ENCODE data around the gene ANAPC16. TPM values are rescaled to one million over a fixed set of nuclear protein-coding genes. Genes with fewer than 3 reads are reported as not detected.

ANAPC16 gene
- total RNA-seq, 2 donors from 2014 or later: 57.4 to 68.4 TPM

- no peak overlapping the region for H3K4me3 Mint-ChIP-seq
- Histone ChIP-seq H3K27ac (ENCODE audit: low read depth, low read length) (no peak overlapping the region), H3K9ac (ENCODE audit: extremely low read depth, low read length, poor library complexity, severe bottlenecking) (no peak overlapping the region), H3K36me3 (ENCODE audit: control insufficient read depth, insufficient read depth, low read length) (peaks cover 30% of the 10 kb centered on the region), H3K27me3 (ENCODE audit: control insufficient read depth, insufficient read depth, low read length, poor library complexity, severe bottlenecking) (no peaks in the 10 kb centered on the region), H3K4me1 (ENCODE audit: control insufficient read depth, insufficient read depth, low read length) (peaks cover 13% of the 10 kb centered on the region), H3K9me3 (ENCODE audit: control insufficient read depth, low read length) (no peaks in the 10 kb centered on the region), H3K4me3 (ENCODE audit: low read length) (no peak overlapping the region)
- peaks cover 31% of the 10 kb centered on the region for H3K4me1 Mint-ChIP-seq
- DNase-seq: no peak
- H3K9me3 Mint-ChIP-seq: no peaks in the 10 kb centered on the region
- 93 to 95% methylated on average over 3 to 6 of the region's 6 CpGs for WGBS, 2 experiments (ENCODE audit: insufficient coverage in 1 of 2, insufficient read length in 1 of 2)
- H3K27me3 Mint-ChIP-seq (ENCODE audit: insufficient read depth): no peaks in the 10 kb centered on the region
- no peak overlapping the region for H3K27ac Mint-ChIP-seq
- peaks cover 23% of the 10 kb centered on the region for H3K36me3 Mint-ChIP-seq (ENCODE audit: low read depth)
- TF ChIP-seq, protein P1, sequence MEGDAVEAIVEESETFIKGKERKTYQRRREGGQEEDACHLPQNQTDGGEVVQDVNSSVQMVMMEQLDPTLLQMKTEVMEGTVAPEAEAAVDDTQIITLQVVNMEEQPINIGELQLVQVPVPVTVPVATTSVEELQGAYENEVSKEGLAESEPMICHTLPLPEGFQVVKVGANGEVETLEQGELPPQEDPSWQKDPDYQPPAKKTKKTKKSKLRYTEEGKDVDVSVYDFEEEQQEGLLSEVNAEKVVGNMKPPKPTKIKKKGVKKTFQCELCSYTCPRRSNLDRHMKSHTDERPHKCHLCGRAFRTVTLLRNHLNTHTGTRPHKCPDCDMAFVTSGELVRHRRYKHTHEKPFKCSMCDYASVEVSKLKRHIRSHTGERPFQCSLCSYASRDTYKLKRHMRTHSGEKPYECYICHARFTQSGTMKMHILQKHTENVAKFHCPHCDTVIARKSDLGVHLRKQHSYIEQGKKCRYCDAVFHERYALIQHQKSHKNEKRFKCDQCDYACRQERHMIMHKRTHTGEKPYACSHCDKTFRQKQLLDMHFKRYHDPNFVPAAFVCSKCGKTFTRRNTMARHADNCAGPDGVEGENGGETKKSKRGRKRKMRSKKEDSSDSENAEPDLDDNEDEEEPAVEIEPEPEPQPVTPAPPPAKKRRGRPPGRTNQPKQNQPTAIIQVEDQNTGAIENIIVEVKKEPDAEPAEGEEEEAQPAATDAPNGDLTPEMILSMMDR (conservative IDR thresholded peaks at IDR 0.05): no peak
Measured at GRCh38 chr10:72226418-72227027, 10.7 kb downstream of the ANAPC16 start.

DNA sequence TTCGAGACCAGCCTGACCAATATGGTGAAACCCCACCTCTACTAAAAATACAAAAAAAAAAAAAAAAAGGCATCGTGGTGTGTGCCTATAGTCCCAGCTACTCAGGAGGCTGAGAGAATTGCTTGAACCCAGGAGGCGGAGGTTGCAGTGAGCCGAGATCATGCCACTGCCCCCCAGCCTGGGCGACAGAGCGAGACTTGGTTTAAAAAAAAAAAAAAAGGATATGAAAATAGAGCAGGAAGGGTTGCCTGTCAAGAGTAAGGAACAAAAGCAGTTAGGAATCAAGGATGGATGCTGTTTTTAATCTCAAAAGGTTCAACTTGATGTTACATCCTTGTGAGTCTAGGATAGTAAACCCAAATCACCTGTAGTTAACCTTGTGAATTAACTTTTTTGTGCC is 12.0 kb downstream of the ANAPC16 start:
- Histone ChIP-seq H3K9me3 (ENCODE audit: control insufficient read depth, low read length) (no peaks in the 10 kb centered on the region), H3K27me3 (ENCODE audit: control insufficient read depth, insufficient read depth, low read length, poor library complexity, severe bottlenecking) (no peaks in the 10 kb centered on the region), H3K4me3 (ENCODE audit: low read length) (no peak overlapping the region), H3K4me1 (ENCODE audit: control insufficient read depth, insufficient read depth, low read length) (peaks cover 13% of the 10 kb centered on the region), H3K27ac (ENCODE audit: low read depth, low read length) (peak overlapping the region; percentile 24), H3K36me3 (ENCODE audit: control insufficient read depth, insufficient read depth, low read length) (peaks cover 34% of the 10 kb centered on the region), H3K9ac (ENCODE audit: extremely low read depth, low read length, poor library complexity, severe bottlenecking) (no peak overlapping the region)
- no peak for DNase-seq
- H3K27ac Mint-ChIP-seq: no peak overlapping the region
- TF ChIP-seq, protein P1 (conservative IDR thresholded peaks at IDR 0.05): no peak
- H3K9me3 Mint-ChIP-seq: no peaks in the 10 kb centered on the region
- H3K4me3 Mint-ChIP-seq: no peak overlapping the region
- H3K36me3 Mint-ChIP-seq (ENCODE audit: low read depth): peaks cover 22% of the 10 kb centered on the region
- no peaks in the 10 kb centered on the region for H3K27me3 Mint-ChIP-seq (ENCODE audit: insufficient read depth)
- WGBS, 2 experiments (ENCODE audit: insufficient coverage in 1 of 2, insufficient read length in 1 of 2): 91 to 97% methylated on average over 4 to 6 of the region's 6 CpGs
- peaks cover 28% of the 10 kb centered on the region for H3K4me1 Mint-ChIP-seq

DNA sequence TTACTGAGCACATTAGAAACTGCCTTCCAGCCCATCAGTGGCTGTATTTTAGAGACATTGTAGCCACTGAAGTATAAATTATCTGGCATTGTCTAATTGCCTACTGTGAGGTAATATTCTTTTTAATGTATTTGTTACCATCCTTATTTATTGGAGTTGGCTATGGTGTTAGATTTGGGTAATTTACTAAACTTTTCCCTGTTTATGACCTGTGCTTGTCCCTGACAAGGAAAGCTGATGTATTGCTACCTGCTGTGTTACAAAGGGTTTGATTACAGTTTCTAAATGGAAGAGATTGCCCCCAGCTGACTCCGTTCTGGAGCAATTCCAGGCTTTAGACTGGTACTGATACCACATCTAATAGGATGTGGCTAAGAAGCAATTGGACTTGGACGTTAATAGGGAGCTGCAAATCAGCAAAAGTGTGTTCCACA is 12.5 kb downstream of the ANAPC16 start:
- no peak for DNase-seq
- Histone ChIP-seq H3K4me3 (ENCODE audit: low read length) (peak overlapping the region; percentile 8), H3K36me3 (ENCODE audit: control insufficient read depth, insufficient read depth, low read length) (peaks cover 38% of the 10 kb centered on the region), H3K27me3 (ENCODE audit: control insufficient read depth, insufficient read depth, low read length, poor library complexity, severe bottlenecking) (no peaks in the 10 kb centered on the region), H3K9me3 (ENCODE audit: control insufficient read depth, low read length) (no peaks in the 10 kb centered on the region), H3K27ac (ENCODE audit: low read depth, low read length) (peak overlapping the region; percentile 24), H3K4me1 (ENCODE audit: control insufficient read depth, insufficient read depth, low read length) (peaks cover 13% of the 10 kb centered on the region), H3K9ac (ENCODE audit: extremely low read depth, low read length, poor library complexity, severe bottlenecking) (no peak overlapping the region)
- H3K27me3 Mint-ChIP-seq (ENCODE audit: insufficient read depth): no peaks in the 10 kb centered on the region
- TF ChIP-seq, protein P1 (conservative IDR thresholded peaks at IDR 0.05): no peak
- H3K27ac Mint-ChIP-seq: no peak overlapping the region
- H3K4me1 Mint-ChIP-seq: peaks cover 28% of the 10 kb centered on the region
- no peak overlapping the region for H3K4me3 Mint-ChIP-seq
- no peaks in the 10 kb centered on the region for H3K9me3 Mint-ChIP-seq
- peaks cover 27% of the 10 kb centered on the region for H3K36me3 Mint-ChIP-seq (ENCODE audit: low read depth)
- 69 to 72% methylated on average over 2 of the region's 2 CpGs for WGBS, 2 experiments (ENCODE audit: insufficient coverage in 1 of 2, insufficient read length in 1 of 2)

Data from endodermal cell (in vitro differentiated cells).